Ishikawa (cell line): ENCODE measurements around the gene PARD3B.

ENCODE experiments used
- CEBPB ChIP-seq: IDR thresholded peaks from 2 replicates; pipeline ENCODE4 v1.6.1; 2012
- EP300 ChIP-seq: IDR thresholded peaks from 2 replicates; pipeline ENCODE4 v1.6.1; 2012; ENCODE audit warnings: borderline replicate concordance
- RAD21 ChIP-seq: IDR thresholded peaks from 2 replicates; pipeline ENCODE4 v1.6.1; 2012; ENCODE audit warnings: low read depth
- YY1 ChIP-seq: IDR thresholded peaks from 2 replicates; pipeline ENCODE4 v1.6.1; 2012; ENCODE audit warnings: low read depth
- TF ChIP-seq, protein P1 (sequence below): IDR thresholded peaks from 2 replicates; pipeline ENCODE4 v1.6.1; 2012
- TF ChIP-seq, protein P2 (sequence below): IDR thresholded peaks from 2 replicates; pipeline ENCODE4 v1.6.1; 2012; ENCODE audit warnings: low read depth, mild to moderate bottlenecking
- TF ChIP-seq, protein P3 (sequence below): IDR thresholded peaks from 2 replicates; pipeline ENCODE4 v1.6.1; 2012

DNA sequence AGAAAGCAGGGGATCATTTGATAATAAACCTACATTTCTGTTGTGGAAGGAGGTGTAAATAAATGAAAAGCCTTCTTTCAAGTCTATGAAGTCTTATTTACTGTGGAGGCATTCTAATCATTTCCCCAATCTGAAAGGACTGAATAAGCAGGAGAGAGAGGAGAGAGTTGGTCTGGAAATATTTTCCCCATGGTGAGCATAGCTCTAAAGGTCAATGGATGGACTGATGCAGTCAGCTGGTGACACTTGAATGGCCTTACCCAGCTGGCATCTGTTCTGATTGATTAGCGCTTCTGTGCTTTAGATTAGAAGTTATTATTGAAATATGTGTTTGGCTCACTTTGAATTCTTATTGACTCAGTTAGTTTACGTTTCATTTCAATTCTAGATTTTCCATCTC is 122.7 kb downstream of the PARD3B start:
- TF ChIP-seq CEBPB (no peak), YY1 (no peak), RAD21 (no peak), EP300 (no peak)
- TF ChIP-seq, protein P1, sequence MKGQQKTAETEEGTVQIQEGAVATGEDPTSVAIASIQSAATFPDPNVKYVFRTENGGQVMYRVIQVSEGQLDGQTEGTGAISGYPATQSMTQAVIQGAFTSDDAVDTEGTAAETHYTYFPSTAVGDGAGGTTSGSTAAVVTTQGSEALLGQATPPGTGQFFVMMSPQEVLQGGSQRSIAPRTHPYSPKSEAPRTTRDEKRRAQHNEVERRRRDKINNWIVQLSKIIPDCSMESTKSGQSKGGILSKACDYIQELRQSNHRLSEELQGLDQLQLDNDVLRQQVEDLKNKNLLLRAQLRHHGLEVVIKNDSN = no peak
- TF ChIP-seq, protein P2, sequence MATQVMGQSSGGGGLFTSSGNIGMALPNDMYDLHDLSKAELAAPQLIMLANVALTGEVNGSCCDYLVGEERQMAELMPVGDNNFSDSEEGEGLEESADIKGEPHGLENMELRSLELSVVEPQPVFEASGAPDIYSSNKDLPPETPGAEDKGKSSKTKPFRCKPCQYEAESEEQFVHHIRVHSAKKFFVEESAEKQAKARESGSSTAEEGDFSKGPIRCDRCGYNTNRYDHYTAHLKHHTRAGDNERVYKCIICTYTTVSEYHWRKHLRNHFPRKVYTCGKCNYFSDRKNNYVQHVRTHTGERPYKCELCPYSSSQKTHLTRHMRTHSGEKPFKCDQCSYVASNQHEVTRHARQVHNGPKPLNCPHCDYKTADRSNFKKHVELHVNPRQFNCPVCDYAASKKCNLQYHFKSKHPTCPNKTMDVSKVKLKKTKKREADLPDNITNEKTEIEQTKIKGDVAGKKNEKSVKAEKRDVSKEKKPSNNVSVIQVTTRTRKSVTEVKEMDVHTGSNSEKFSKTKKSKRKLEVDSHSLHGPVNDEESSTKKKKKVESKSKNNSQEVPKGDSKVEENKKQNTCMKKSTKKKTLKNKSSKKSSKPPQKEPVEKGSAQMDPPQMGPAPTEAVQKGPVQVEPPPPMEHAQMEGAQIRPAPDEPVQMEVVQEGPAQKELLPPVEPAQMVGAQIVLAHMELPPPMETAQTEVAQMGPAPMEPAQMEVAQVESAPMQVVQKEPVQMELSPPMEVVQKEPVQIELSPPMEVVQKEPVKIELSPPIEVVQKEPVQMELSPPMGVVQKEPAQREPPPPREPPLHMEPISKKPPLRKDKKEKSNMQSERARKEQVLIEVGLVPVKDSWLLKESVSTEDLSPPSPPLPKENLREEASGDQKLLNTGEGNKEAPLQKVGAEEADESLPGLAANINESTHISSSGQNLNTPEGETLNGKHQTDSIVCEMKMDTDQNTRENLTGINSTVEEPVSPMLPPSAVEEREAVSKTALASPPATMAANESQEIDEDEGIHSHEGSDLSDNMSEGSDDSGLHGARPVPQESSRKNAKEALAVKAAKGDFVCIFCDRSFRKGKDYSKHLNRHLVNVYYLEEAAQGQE = no peak
- TF ChIP-seq, protein P3, sequence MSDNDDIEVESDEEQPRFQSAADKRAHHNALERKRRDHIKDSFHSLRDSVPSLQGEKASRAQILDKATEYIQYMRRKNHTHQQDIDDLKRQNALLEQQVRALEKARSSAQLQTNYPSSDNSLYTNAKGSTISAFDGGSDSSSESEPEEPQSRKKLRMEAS = no peak
